ENCODE measurements around the gene STXBP2. TPM values are rescaled to one million over a fixed set of nuclear protein-coding genes. Genes with fewer than 3 reads are reported as not detected.
"Not testable (repeated sequence)": the region's sequence is repeated elsewhere in the genome, so short reads cannot be mapped to it uniquely, and the experiment has no call there.

The STXBP2 gene
- total RNA-seq, 2 donors from 2014 or later = 103 to 111 TPM

- peaks cover 10 to 17% of the 10 kb centered on the region in 2 donors for H3K36me3 Mint-ChIP-seq
- DNase-seq (ENCODE audit: low spot score in 2 of 2) (no peak), ATAC-seq (no peak)
- H3K9me3 Mint-ChIP-seq = peaks cover 7 to 8% of the 10 kb centered on the region in 2 donors
- H3K27ac Mint-ChIP-seq = no peak overlapping the region
Measured at GRCh38 chr19:7641290-7642276, 4.7 kb downstream of the STXBP2 start.

GRCh38 chr19:7642295-7643030 lies 5.6 kb downstream of the STXBP2 start:
- no peak overlapping the region for H3K27ac Mint-ChIP-seq
- H3K9me3 Mint-ChIP-seq = peaks cover 7 to 8% of the 10 kb centered on the region in 2 donors
- DNase-seq (ENCODE audit: low spot score in 2 of 2) = no peak
- peaks cover 10 to 17% of the 10 kb centered on the region in 2 donors for H3K36me3 Mint-ChIP-seq
- ATAC-seq = no peak

GRCh38 chr19:7643031-7643415 lies 6.1 kb downstream of the STXBP2 start:
- H3K36me3 Mint-ChIP-seq = peaks cover 10 to 17% of the 10 kb centered on the region in 2 donors
- peaks cover 7 to 8% of the 10 kb centered on the region in 2 donors for H3K9me3 Mint-ChIP-seq
- no peak for DNase-seq (ENCODE audit: low spot score in 2 of 2)
- H3K27ac Mint-ChIP-seq = peak overlapping the region in 1 of 2 donors; percentile 87
- ATAC-seq = no peak

- H3K9me3 Mint-ChIP-seq, H3K27ac Mint-ChIP-seq: not testable (repeated sequence)
- ATAC-seq (peak in 1 of 2 donors; percentile 46), DNase-seq (ENCODE audit: low spot score in 2 of 2) (peak in 1 of 2 donors; percentile 27)
- peaks cover 10 to 16% of the 10 kb centered on the region in 2 donors for H3K36me3 Mint-ChIP-seq
Measured at GRCh38 chr19:7643629-7644549, 7.0 kb downstream of the STXBP2 start.

GRCh38 chr19:7644550-7644877 lies 7.6 kb downstream of the STXBP2 start:
- no peak for DNase-seq (ENCODE audit: low spot score in 2 of 2)
- Mint-ChIP-seq H3K36me3 (peaks cover 9 to 10% of the 10 kb centered on the region in 2 donors), H3K27ac (no peak overlapping the region), H3K9me3 (peaks cover 7 to 8% of the 10 kb centered on the region in 2 donors)
- no peak for ATAC-seq

GRCh38 chr19:7645163-7645562 lies 8.3 kb downstream of the STXBP2 start:
- peaks cover 2% of the 10 kb centered on the region in 2 donors for H3K9me3 Mint-ChIP-seq
- no peak for DNase-seq (ENCODE audit: low spot score in 2 of 2)
- ATAC-seq = no peak
- H3K36me3 Mint-ChIP-seq = peaks cover 3 to 4% of the 10 kb centered on the region in 2 donors
- H3K27ac Mint-ChIP-seq = no peak overlapping the region

- Mint-ChIP-seq H3K27ac (no peak overlapping the region), H3K36me3 (no peaks in the 10 kb centered on the region), H3K9me3 (no peaks in the 10 kb centered on the region)
- no peak for DNase-seq (ENCODE audit: low spot score in 2 of 2)
- no peak for ATAC-seq
Measured at GRCh38 chr19:7645656-7646425, 8.9 kb downstream of the STXBP2 start.

- H3K9me3 Mint-ChIP-seq = no peaks in the 10 kb centered on the region
- DNase-seq (ENCODE audit: low spot score in 2 of 2) = no peak
- no peaks in the 10 kb centered on the region for H3K36me3 Mint-ChIP-seq
- peak overlapping the region in 1 of 2 donors; percentile 47 for H3K27ac Mint-ChIP-seq
- ATAC-seq = no peak
Measured at GRCh38 chr19:7646426-7646700, 9.5 kb downstream of the STXBP2 start.

- DNase-seq (ENCODE audit: low spot score in 2 of 2) (no peak), ATAC-seq (no peak)
- Mint-ChIP-seq H3K36me3 (no peaks in the 10 kb centered on the region), H3K27ac (no peak overlapping the region), H3K9me3 (no peaks in the 10 kb centered on the region)
Measured at GRCh38 chr19:7647156-7647555, 10.2 kb downstream of the STXBP2 start.

GRCh38 chr19:7648265-7649014 lies 11.5 kb downstream of the STXBP2 start:
- H3K36me3 Mint-ChIP-seq = no peaks in the 10 kb centered on the region
- no peaks in the 10 kb centered on the region for H3K9me3 Mint-ChIP-seq
- DNase-seq (ENCODE audit: low spot score in 2 of 2) = no peak
- no peak for ATAC-seq
- H3K27ac Mint-ChIP-seq = no peak overlapping the region

GRCh38 chr19:7650148-7650547 lies 13.2 kb downstream of the STXBP2 start:
- Mint-ChIP-seq H3K9me3 (no peaks in the 10 kb centered on the region), H3K27ac (no peak overlapping the region), H3K36me3 (no peaks in the 10 kb centered on the region)
- ATAC-seq (no peak), DNase-seq (ENCODE audit: low spot score in 2 of 2) (no peak)

- Mint-ChIP-seq H3K36me3 (no peaks in the 10 kb centered on the region), H3K27ac (no peak overlapping the region)
- ATAC-seq = peak; percentile 82 to 92
Measured at GRCh38 chr19:7652061-7652641, 15.2 kb downstream of the STXBP2 start.

GRCh38 chr19:7654401-7654800 lies 17.5 kb downstream of the STXBP2 start:
- H3K36me3 Mint-ChIP-seq = no peaks in the 10 kb centered on the region
- ATAC-seq (no peak), DNase-seq (ENCODE audit: low spot score in 2 of 2) (no peak)
- no peak overlapping the region for H3K27ac Mint-ChIP-seq
- no peaks in the 10 kb centered on the region for H3K9me3 Mint-ChIP-seq

More at GRCh38 chr19:7652061-7652641, 15.2 kb downstream of the STXBP2 start:
- DNase-seq (ENCODE audit: low spot score in 2 of 2) = peak; percentile 85 to 94
- no peaks in the 10 kb centered on the region for H3K9me3 Mint-ChIP-seq

GRCh38 chr19:7655581-7655980 lies 18.7 kb downstream of the STXBP2 start:
- H3K9me3 Mint-ChIP-seq = no peaks in the 10 kb centered on the region
- ATAC-seq (no peak), DNase-seq (ENCODE audit: low spot score in 2 of 2) (no peak)
- H3K27ac Mint-ChIP-seq = no peak overlapping the region
- H3K36me3 Mint-ChIP-seq = no peaks in the 10 kb centered on the region

- Mint-ChIP-seq H3K9me3 (no peaks in the 10 kb centered on the region), H3K36me3 (no peaks in the 10 kb centered on the region), H3K27ac (peak overlapping the region in 1 of 2 donors; percentile 82)
- peak in 1 of 2 donors; percentile 33 for DNase-seq (ENCODE audit: low spot score in 2 of 2)
- peak; percentile 47 to 84 for ATAC-seq
Measured at GRCh38 chr19:7657131-7657751, 20.3 kb downstream of the STXBP2 start.

All from activated naive CD4-positive, alpha-beta T cell treated with anti-CD3 and anti-CD28 coated beads, Interleukin-2, amount 50 U/mL, for 72 hours (primary cell).